PC-9 (cell line): ENCODE results near the gene RCSD1.

Experiments used
- EZH2 ChIP-seq: fragments of 200-600 bp; sonication (generic); IDR thresholded peaks from 2 replicates; pipeline ENCODE4 v1.8.0; 2017; ENCODE audit warnings: antibody characterized with exemption, low read depth
- TF ChIP-seq, protein P1 (sequence below): fragments of 200-600 bp; sonication (generic); conservative IDR thresholded peaks from 2 replicates; pipeline ENCODE4 v1.6.1; 2017; ENCODE audit warnings: mixed run types, antibody characterized with exemption, mild to moderate bottlenecking, moderate library complexity

DNA sequence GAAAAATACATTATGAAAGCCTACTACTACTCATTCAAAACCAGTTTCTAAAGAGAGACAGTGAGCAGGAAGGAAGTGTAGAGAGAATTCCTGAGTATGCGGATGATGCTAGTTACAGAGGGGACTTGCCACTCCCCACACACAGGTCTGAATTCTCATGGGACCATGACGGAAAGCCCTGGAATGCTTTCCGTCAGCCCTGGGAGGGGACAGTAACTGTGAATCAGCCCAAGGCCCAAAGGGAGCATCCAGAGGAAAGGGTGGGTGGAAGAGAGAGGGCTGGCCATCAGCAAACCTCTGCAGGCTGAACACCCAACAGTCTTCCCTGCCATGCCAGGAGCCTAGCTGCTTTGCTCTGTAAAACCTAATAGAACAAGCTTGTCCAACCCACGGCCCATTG, 36.4 kb downstream of the RCSD1 start:
- TF ChIP-seq, protein P1, sequence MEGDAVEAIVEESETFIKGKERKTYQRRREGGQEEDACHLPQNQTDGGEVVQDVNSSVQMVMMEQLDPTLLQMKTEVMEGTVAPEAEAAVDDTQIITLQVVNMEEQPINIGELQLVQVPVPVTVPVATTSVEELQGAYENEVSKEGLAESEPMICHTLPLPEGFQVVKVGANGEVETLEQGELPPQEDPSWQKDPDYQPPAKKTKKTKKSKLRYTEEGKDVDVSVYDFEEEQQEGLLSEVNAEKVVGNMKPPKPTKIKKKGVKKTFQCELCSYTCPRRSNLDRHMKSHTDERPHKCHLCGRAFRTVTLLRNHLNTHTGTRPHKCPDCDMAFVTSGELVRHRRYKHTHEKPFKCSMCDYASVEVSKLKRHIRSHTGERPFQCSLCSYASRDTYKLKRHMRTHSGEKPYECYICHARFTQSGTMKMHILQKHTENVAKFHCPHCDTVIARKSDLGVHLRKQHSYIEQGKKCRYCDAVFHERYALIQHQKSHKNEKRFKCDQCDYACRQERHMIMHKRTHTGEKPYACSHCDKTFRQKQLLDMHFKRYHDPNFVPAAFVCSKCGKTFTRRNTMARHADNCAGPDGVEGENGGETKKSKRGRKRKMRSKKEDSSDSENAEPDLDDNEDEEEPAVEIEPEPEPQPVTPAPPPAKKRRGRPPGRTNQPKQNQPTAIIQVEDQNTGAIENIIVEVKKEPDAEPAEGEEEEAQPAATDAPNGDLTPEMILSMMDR, result no peak
- no peak for TF ChIP-seq EZH2
